Measurements from ENCODE around the gene SMARCA4.

Gene SMARCA4

GRCh38 chr19:10983026-10983425 is 22.2 kb downstream of the SMARCA4 start:
- TF ChIP-seq, protein P1, sequence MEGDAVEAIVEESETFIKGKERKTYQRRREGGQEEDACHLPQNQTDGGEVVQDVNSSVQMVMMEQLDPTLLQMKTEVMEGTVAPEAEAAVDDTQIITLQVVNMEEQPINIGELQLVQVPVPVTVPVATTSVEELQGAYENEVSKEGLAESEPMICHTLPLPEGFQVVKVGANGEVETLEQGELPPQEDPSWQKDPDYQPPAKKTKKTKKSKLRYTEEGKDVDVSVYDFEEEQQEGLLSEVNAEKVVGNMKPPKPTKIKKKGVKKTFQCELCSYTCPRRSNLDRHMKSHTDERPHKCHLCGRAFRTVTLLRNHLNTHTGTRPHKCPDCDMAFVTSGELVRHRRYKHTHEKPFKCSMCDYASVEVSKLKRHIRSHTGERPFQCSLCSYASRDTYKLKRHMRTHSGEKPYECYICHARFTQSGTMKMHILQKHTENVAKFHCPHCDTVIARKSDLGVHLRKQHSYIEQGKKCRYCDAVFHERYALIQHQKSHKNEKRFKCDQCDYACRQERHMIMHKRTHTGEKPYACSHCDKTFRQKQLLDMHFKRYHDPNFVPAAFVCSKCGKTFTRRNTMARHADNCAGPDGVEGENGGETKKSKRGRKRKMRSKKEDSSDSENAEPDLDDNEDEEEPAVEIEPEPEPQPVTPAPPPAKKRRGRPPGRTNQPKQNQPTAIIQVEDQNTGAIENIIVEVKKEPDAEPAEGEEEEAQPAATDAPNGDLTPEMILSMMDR (IDR thresholded peaks at IDR 0.05; ENCODE audit: low read depth, low read length) = no peak
- H3K9me3 ChIP-seq = no peaks in the 10 kb centered on the region
- H3K36me3 ChIP-seq = peaks cover 56% of the 10 kb centered on the region
- no peak for DNase-seq
- H3K27me3 ChIP-seq = no peaks in the 10 kb centered on the region
- H3K4me3 ChIP-seq (ENCODE audit: low read depth, low read length) = no peak overlapping the region
- H3K4me1 ChIP-seq = no peaks in the 10 kb centered on the region

DNA sequence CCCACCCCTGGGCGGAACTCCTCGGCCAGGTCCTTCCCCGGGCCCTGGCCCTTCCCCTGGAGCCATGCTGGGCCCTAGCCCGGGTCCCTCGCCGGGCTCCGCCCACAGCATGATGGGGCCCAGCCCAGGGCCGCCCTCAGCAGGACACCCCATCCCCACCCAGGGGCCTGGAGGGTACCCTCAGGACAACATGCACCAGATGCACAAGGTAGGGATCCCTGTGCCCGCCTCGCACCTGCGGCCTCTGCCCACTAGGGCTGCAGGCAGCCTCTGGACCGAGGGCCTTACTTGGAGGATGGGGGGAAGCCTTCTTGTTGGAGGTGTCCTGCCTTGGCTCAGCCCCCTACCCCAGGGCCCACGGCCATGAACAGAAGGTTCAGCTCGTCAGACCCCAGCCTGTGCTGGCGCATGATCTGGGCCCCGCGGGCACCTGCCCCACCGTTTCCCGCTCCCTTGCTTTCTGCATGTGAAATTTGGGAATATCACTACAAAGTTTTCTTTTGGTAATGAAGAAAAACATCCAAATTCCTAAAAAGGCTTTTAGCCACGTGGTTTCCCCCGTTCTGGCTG is 23.4 kb downstream of the SMARCA4 start:
- no peak overlapping the region for H3K4me3 ChIP-seq (ENCODE audit: low read depth, low read length)

DNA sequence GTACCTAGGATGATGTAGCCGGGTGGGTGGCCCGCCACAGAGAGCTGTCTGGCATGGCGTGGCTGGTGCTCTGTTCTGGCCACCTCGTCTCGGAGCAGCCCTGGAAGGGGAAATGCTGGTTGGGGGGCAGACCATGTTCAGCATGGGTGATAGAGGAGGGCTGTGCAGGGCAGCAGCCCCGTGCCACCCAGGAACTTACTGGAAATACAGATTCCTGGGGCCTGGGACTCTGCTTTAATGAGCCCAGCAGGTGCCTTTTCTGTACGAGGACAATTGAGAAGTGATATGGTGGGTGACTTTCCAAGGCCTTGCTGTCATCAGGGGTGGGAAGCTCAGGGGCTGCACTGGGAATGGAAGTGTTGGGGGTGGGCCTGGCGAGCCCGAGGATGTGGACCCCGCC is 24.7 kb downstream of the SMARCA4 start:
- peaks cover 80% of the 10 kb centered on the region for H3K36me3 ChIP-seq
- no peak overlapping the region for H3K4me3 ChIP-seq (ENCODE audit: low read depth, low read length)
- TF ChIP-seq, protein P1 (IDR thresholded peaks at IDR 0.05; ENCODE audit: low read depth, low read length) = no peak
- no peak for DNase-seq
- no peaks in the 10 kb centered on the region for H3K9me3 ChIP-seq
- H3K4me1 ChIP-seq = no peaks in the 10 kb centered on the region
- H3K27me3 ChIP-seq = no peaks in the 10 kb centered on the region

More for the DNA sequence above, 23.4 kb downstream of the SMARCA4 start:
- no peaks in the 10 kb centered on the region for H3K9me3 ChIP-seq
- peaks cover 68% of the 10 kb centered on the region for H3K36me3 ChIP-seq
- DNase-seq = no peak
- TF ChIP-seq, protein P1 (IDR thresholded peaks at IDR 0.05; ENCODE audit: low read depth, low read length) = no peak
- H3K27me3 ChIP-seq = no peaks in the 10 kb centered on the region
- no peaks in the 10 kb centered on the region for H3K4me1 ChIP-seq

DNA sequence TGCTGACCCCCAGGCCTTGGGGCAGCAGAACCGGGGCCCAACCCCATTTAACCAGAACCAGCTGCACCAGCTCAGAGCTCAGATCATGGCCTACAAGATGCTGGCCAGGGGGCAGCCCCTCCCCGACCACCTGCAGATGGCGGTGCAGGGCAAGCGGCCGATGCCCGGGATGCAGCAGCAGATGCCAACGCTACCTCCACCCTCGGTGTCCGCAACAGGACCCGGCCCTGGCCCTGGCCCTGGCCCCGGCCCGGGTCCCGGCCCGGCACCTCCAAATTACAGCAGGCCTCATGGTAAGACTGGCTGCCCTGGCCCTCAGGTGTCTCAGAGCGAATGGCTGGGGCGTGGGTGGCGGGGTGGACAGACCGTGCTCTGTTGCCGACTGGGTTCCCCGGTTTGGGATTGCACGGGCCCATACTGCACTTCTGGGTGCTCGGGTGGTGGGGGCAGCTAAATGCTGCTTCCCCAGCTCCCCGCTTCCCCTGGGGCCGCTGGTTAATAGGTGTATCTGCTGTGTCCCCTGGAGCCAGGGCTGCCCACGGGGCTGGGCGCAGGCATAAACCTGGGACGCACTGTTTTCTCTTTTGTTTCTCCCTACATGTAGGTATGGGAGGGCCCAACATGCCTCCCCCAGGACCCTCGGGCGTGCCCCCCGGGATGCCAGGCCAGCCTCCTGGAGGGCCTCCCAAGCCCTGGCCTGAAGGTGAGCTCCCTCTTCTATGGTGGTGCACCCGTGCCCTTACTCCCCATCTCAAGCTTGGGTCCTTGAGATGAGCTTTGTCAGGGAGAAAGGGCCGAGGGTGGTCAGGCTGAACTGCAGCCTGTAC is 25.7 kb downstream of the SMARCA4 start:
- H3K36me3 ChIP-seq = peaks cover 81% of the 10 kb centered on the region
- H3K4me3 ChIP-seq (ENCODE audit: low read depth, low read length) = no peak overlapping the region
- TF ChIP-seq, protein P1 (IDR thresholded peaks at IDR 0.05; ENCODE audit: low read depth, low read length) = no peak

GRCh38 chr19:10987571-10988297 is 26.9 kb downstream of the SMARCA4 start:
- H3K9me3 ChIP-seq = no peaks in the 10 kb centered on the region
- TF ChIP-seq, protein P1 (IDR thresholded peaks at IDR 0.05; ENCODE audit: low read depth, low read length) = no peak
- no peaks in the 10 kb centered on the region for H3K27me3 ChIP-seq
- H3K36me3 ChIP-seq = peaks cover 86% of the 10 kb centered on the region
- DNase-seq = no peak
- no peaks in the 10 kb centered on the region for H3K4me1 ChIP-seq
- no peak overlapping the region for H3K4me3 ChIP-seq (ENCODE audit: low read depth, low read length)

More for the DNA sequence above, 25.7 kb downstream of the SMARCA4 start:
- Histone ChIP-seq H3K4me1 (no peaks in the 10 kb centered on the region), H3K27me3 (no peaks in the 10 kb centered on the region), H3K9me3 (no peaks in the 10 kb centered on the region)
- DNase-seq = no peak

All from BE2C (cell line).